Activated CD8-positive, alpha-beta memory T cell treated with anti-CD3 and anti-CD28 coated beads, Interleukin-2, amount 50 U/mL, for 1 hour (primary cell): ENCODE results near the gene PDIA5.

Experiments
- DNase-seq: peaks from one replicate; pipeline ENCODE4 v3.0.0-alpha.2; 2020; ENCODE audit errors: extremely low read depth

The PDIA5 gene

GRCh38 chr3:123169492-123169929 is 102.7 kb downstream of the PDIA5 start:
- DNase-seq = no peak

DNA sequence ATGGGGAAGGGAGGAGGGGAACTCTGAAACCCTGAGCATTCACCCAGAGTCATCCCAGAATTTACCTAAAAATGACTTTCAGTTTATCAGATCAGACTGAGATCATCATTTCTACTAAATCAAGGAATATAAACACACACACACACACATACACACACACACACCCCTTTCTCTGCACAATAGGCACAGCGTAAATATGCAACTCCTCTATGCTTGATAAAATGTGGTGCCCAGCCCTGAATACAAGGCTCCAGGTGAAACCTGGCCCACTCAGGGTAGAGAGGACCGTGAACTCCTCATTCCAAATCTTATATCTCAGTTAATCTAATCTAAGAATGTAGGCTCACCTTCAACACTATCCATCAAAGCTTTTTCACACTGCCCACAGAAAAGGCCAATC is 103.1 kb downstream of the PDIA5 start:
- DNase-seq = no peak

DNA sequence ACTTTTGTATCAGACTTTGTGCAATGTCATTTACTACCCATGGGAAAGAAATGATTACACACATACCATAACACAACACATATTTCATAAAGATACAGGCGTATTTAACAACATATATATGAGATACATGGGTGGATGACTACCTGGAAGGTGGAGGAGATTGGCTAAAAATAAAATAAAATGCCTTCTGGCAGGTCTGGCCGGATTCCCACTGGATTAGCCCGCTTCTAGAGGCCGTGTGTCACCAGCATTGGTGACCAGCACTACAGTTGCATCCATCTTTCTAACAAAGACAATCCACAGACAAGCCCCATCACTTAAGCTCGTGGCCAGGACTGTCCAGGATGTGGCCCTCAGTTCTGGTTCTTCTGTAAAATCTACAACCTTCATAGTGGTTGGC is 114.0 kb downstream of the PDIA5 start:
- DNase-seq = no peak

DNA sequence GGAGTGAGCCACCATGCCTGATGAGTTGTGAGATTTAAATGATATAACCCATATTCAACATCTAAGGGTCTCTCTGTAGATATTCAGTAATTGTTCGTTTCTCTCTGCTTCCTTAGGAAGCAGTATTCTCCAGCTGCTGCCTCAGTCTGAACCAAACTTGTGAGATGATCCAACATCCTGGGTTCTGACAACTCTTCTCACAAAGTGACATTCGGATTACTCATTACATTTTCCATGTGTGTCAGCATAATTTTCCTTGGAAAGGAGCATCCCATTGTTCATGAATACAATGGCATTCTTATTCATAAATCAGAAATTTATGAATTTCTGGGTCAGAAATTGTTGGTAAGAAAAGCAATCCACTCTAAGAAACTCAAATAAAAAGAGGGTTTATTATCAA is 119.9 kb downstream of the PDIA5 start:
- DNase-seq = no peak

DNA sequence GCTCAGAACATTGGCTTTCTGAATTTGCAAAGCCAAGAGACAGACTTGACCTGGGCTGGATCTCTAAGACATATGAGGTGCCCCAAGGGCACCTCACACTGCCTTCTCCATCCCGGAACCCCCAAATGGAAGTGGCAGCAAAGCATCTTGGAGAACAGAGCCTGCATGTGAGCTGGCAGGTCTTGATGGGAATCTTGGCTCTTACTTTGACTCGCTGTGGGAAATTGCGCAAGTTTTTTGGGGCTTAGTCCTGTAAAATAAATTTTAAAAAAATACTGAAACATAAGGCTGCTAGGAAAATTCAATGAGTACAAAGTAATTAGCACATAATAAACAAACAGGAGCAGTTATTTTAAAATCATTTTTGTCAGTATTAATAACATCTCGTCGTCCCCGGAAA is 121.2 kb downstream of the PDIA5 start:
- DNase-seq = no peak

DNA sequence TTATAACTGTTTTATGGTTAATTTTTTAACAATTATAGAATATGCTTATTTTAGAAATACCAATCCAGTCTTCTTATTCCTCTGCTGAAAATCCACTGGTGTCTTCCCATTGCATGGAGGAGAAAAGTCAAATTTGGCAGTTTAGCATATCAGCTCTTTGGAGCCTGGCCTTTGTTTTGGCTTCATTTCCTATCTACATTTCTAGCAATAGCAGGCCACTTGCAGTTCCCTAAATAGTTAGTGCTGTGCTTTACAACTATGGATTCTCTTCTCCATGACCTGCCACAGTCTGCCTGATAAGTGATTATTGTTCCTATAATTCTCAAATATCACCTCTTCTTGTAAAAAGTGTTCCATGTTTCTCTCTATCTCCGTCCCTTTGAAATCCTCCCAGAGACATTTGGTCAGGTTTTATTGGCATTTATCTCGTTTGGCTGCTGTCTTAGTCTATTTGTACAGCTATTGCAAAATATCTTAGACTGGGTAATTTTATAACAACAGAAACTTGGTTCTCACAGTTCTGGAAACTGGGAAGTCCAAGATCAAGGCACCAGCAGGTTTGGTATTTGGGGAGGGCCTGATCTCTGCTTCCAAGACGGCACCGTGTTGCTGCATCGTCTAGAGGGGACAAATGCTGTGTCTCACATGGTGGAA is 126.8 kb downstream of the PDIA5 start:
- no peak for DNase-seq

DNA sequence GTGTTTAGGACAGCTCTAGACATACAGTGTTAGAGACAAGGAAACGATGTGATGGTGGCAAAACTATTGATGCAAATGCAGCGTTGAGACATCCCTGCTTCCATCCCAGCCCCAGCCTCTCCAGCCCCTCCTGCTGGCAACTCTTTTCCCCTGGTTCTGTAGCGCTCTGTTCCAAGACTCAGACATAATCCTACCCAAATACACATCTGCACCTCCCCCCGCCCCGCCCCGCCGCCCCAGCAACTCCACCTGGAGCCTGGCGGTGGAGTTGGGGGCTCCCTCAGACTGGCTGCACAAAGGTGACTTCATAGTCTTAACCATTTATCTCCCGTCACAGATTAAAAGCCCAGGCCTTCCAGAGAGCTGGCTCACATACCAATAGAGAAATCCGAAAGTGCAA is 127.7 kb downstream of the PDIA5 start:
- DNase-seq = no peak

DNA sequence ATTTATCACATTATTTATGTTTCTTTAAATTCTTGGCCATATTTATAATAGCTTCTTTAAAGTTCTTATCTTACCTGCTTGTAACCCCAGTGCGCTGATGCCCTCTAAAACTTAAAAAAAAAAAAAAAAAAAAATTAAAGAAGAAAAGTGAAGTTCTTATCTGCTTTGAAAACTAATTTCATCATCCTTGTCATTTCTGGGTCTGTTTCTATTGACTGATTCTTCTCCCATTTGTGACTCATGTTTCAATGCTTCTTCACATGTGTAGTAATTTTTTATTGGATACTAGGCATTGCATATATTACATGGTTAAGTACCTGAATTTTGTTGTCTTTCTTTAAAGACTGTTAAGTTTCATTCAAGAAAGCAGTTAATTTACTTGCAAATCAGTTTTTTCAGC is 131.5 kb downstream of the PDIA5 start:
- DNase-seq = no peak

GRCh38 chr3:123201223-123201556 is 134.4 kb downstream of the PDIA5 start:
- no peak for DNase-seq

- DNase-seq = peak; percentile 83
Observed at GRCh38 chr3:123201557-123202427, 135.0 kb downstream of the PDIA5 start, which contains the start of gene SEC22A. TSS of gene SEC22A (plus strand) at chr3:123201943. CDS start at chr3:123209218, 7,275 bp downstream.

- DNase-seq = no peak
Observed at GRCh38 chr3:123202451-123202850, 135.6 kb downstream of the PDIA5 start.
